ENCODE results near the gene SEC63. TPM values are rescaled to one million over a fixed set of nuclear protein-coding genes. Genes with fewer than 3 reads are reported as not detected.
A peak's percentile ranks its signal among the peaks of the same experiment; 100 is the strongest.
"Not testable (repeated sequence)": the region's sequence is repeated elsewhere in the genome, so short reads cannot be mapped to it uniquely, and the experiment has no call there.

Gene SEC63
- total RNA-seq, 2 experiments from 2014 or later: 80.3 to 86.7 TPM

DNA sequence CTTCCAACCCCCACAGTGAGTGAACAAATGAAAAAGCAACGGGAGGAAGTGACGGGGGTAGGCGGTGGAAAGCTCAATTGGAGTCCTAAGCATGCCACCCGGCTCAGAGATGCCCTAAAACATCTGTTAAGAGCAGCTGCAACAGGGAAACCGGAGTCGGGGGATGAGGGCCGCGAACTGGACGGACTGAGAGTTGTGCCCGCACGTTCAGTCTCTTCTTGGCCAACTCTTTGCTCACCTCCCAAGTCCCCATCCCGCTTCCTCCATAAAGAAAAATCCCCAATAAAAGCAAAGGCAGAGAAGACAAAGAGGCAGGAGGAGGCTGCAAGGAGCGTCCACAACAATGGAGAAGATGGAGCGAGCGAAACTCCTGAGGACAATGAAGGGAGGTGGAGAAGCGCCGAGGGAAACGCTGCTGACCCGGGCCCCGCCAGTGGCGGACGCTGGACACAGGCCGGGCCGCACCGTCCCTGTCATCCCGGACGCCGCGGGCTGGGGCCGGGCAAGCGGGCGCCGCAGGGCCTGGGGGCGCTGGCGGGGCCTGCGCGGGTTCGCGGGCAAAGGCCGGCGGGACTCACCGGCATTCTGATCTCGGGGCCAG lies 600 bp downstream of the SEC63 start:
- Histone ChIP-seq H3K9me3 (ENCODE audit: control insufficient read depth in 1 of 2, insufficient read depth in 1 of 2, low read length in 2 of 2) (no peaks in the 10 kb centered on the region), H3K4me3 (ENCODE audit: low read length) (peak overlapping the region; percentile 81), H3K27ac (ENCODE audit: low read depth in 1 of 2, low read length in 2 of 2) (peak overlapping the region; percentile 46 to 61), H3K27me3 (ENCODE audit: control insufficient read depth in 1 of 2, insufficient read depth in 2 of 2, low read length in 2 of 2) (no peaks in the 10 kb centered on the region), H3K4me1 (ENCODE audit: insufficient read depth, low read length) (peaks cover 21% of the 10 kb centered on the region), H3K36me3 (ENCODE audit: insufficient read depth, low read length) (no peaks in the 10 kb centered on the region)
- Mint-ChIP-seq H3K27me3 (no peaks in the 10 kb centered on the region), H3K27ac (peak overlapping the region; percentile 82), H3K4me1 (ENCODE audit: low read depth) (peaks cover 34% of the 10 kb centered on the region), H3K36me3 (ENCODE audit: low read depth) (peaks cover 21% of the 10 kb centered on the region), H3K9me3 (no peaks in the 10 kb centered on the region), H3K4me3 (peak overlapping the region; percentile 99)
- no peak for TF ChIP-seq CTCF (IDR thresholded peaks at IDR 0.05)
- intact Hi-C loops (cut with DNase I, micrococcal nuclease): loop anchor here (5.0 to 10.0 kb wide), 7 partner anchors 117 to 1425 kb away; partner anchors contain the start of genes BEND3 (in 1 of the 2), CD164 (in 1 of the 2), CEP57L1 (in 1 of the 2) and OSTM1 (in 1 of the 2)
- POLR2A ChIA-PET: interaction anchor here (0.8 to 2.3 kb wide), 15 partner anchors 8 to 1138 kb away, joined by 3 to 17 read pairs (median 4); partner anchors contain the start of genes AFG1L, CEP57L1, PDSS2 and SCML4
- CTCF ChIA-PET: no interaction called here
- peak; percentile 27 to 82 (median 49) for DNase-seq
- peak; percentile 45 for ATAC-seq (ENCODE audit: poor library complexity)

GRCh38 chr6:107956586-107957307 lies 1.3 kb downstream of the SEC63 start:
- H3K9me3 ChIP-seq (ENCODE audit: control insufficient read depth in 1 of 2, insufficient read depth in 1 of 2, low read length in 2 of 2): no peaks in the 10 kb centered on the region
- ATAC-seq (ENCODE audit: poor library complexity): no peak
- H3K4me1 ChIP-seq (ENCODE audit: insufficient read depth, low read length): peaks cover 21% of the 10 kb centered on the region
- Mint-ChIP-seq H3K27ac (peak overlapping the region; percentile 82), H3K36me3 (ENCODE audit: low read depth) (peaks cover 27% of the 10 kb centered on the region), H3K4me3 (peak overlapping the region; percentile 95), H3K27me3 (no peaks in the 10 kb centered on the region), H3K9me3 (no peaks in the 10 kb centered on the region), H3K4me1 (ENCODE audit: low read depth) (peaks cover 40% of the 10 kb centered on the region)
- ChIA-PET POLR2A (interaction anchor here (0.8 to 2.3 kb wide), 10 partner anchors 38 to 601 kb away, joined by 3 to 17 read pairs (median 4); partner anchors contain the start of genes AFG1L, PDSS2, SCML4 and SNX3), CTCF (no interaction called here)
- peak overlapping the region in 1 of 2 donors; percentile 61 for H3K27ac ChIP-seq (ENCODE audit: low read depth in 1 of 2, low read length in 2 of 2)
- DNase-seq: peak in 2 of 14 experiments; percentile 18 to 29
- no peak for TF ChIP-seq CTCF (IDR thresholded peaks at IDR 0.05)
- no peaks in the 10 kb centered on the region for H3K27me3 ChIP-seq (ENCODE audit: control insufficient read depth in 1 of 2, insufficient read depth in 2 of 2, low read length in 2 of 2)
- no peaks in the 10 kb centered on the region for H3K36me3 ChIP-seq (ENCODE audit: insufficient read depth, low read length)
- intact Hi-C loops (cut with DNase I, micrococcal nuclease): loop anchor here (5.0 to 10.0 kb wide), 7 partner anchors 118 to 1426 kb away; partner anchors contain the start of genes BEND3 (in 1 of the 2), CD164 (in 1 of the 2), CEP57L1 (in 1 of the 2) and OSTM1 (in 1 of the 2)
- H3K4me3 ChIP-seq (ENCODE audit: low read length): peak overlapping the region; percentile 81

DNA sequence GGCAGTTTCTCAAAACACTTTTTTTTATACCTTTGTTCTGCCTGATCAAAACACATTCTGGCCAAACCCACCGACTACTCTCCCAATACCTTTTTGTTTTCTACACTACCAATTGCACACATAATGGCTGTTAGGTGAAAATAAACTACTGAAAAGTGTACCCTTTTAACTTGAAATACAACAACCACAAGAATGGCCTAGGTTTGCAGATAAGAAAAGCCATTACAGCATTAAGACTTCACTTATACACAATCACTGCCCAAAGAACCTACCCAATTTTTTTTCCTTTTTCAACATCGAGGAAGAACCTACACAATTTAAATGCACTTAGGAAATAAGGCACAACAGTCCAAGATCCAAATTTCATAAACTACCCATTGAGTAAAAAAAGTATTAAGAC lies 1.8 kb downstream of the SEC63 start:
- ATAC-seq (ENCODE audit: poor library complexity): no peak

DNA sequence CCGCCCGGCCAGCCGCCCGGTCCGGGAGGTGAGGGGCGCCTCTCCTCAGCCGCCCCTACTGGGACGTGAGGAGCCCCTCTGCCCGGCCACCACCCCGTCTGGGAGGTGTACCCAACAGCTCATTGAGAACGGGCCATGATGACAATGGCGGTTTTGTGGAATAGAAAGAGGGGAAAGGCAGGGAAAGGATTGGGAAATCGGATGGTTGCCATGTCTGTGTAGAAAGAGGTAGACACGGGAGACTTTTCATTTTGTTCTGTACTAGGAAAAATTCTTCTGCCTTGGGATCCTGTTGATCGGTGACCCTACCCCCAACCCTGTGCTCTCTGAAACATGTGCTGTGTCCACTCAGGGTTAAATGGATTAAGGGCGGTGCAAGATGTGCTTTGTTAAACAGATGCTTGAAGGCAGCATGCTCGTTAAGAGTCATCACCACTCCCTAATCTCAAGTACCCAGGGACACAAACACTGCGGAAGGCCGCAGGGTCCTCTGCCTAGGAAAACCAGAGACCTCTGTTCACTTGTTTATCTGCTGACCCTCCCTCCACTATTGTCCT lies 4.1 kb downstream of the SEC63 start:
- ATAC-seq (ENCODE audit: poor library complexity); DNase-seq; H3K9me3 Mint-ChIP-seq; H3K27ac Mint-ChIP-seq; H3K27ac ChIP-seq (ENCODE audit: low read depth in 1 of 2, low read length in 2 of 2); CTCF ChIA-PET; H3K4me3 Mint-ChIP-seq; H3K27me3 ChIP-seq (ENCODE audit: control insufficient read depth in 1 of 2, insufficient read depth in 2 of 2, low read length in 2 of 2); H3K4me3 ChIP-seq (ENCODE audit: low read length); POLR2A ChIA-PET; H3K9me3 ChIP-seq (ENCODE audit: control insufficient read depth in 1 of 2, insufficient read depth in 1 of 2, low read length in 2 of 2); H3K27me3 Mint-ChIP-seq; H3K36me3 ChIP-seq (ENCODE audit: insufficient read depth, low read length): not testable (repeated sequence)
- peaks cover 24% of the 10 kb centered on the region for H3K4me1 ChIP-seq (ENCODE audit: insufficient read depth, low read length)
- intact Hi-C loops (cut with DNase I, micrococcal nuclease): loop anchor here (10.0 kb wide), 3 partner anchors 121 to 1141 kb away; partner anchors contain the start of genes BEND3 (in 1 of the 2), CEP57L1 (in 1 of the 2), OSTM1 (in 1 of the 2) and SESN1 (in 1 of the 2)
- peaks cover 32% of the 10 kb centered on the region for H3K36me3 Mint-ChIP-seq (ENCODE audit: low read depth)
- H3K4me1 Mint-ChIP-seq (ENCODE audit: low read depth): peaks cover 66% of the 10 kb centered on the region

More for the DNA sequence above, 1.8 kb downstream of the SEC63 start:
- H3K36me3 ChIP-seq (ENCODE audit: insufficient read depth, low read length): no peaks in the 10 kb centered on the region
- Mint-ChIP-seq H3K36me3 (ENCODE audit: low read depth) (peaks cover 27% of the 10 kb centered on the region), H3K4me1 (ENCODE audit: low read depth) (peaks cover 45% of the 10 kb centered on the region), H3K9me3 (no peaks in the 10 kb centered on the region), H3K27me3 (no peaks in the 10 kb centered on the region), H3K27ac (peak overlapping the region; percentile 82), H3K4me3 (peak overlapping the region; percentile 95)
- CTCF ChIA-PET: no interaction called here
- peaks cover 21% of the 10 kb centered on the region for H3K4me1 ChIP-seq (ENCODE audit: insufficient read depth, low read length)
- no peak overlapping the region for H3K4me3 ChIP-seq (ENCODE audit: low read length)
- no peaks in the 10 kb centered on the region for H3K9me3 ChIP-seq (ENCODE audit: control insufficient read depth in 1 of 2, insufficient read depth in 1 of 2, low read length in 2 of 2)
- DNase-seq: no peak
- intact Hi-C loops (cut with DNase I, micrococcal nuclease): loop anchor here (5.0 to 10.0 kb wide), 7 partner anchors 119 to 1426 kb away; partner anchors contain the start of genes BEND3 (in 1 of the 2), CD164 (in 1 of the 2), CEP57L1 (in 1 of the 2) and OSTM1 (in 1 of the 2)
- TF ChIP-seq CTCF (IDR thresholded peaks at IDR 0.05): no peak
- POLR2A ChIA-PET: no interaction called here
- no peak overlapping the region for H3K27ac ChIP-seq (ENCODE audit: low read depth in 1 of 2, low read length in 2 of 2)
- no peaks in the 10 kb centered on the region for H3K27me3 ChIP-seq (ENCODE audit: control insufficient read depth in 1 of 2, insufficient read depth in 2 of 2, low read length in 2 of 2)

All from CD4-positive, alpha-beta T cell (primary cell).